Fibroblast of lung (primary cell): Measurements from ENCODE around the gene ARHGAP35.

ENCODE experiments used
- CTCF ChIP-seq, 2 donors: IDR thresholded peaks in 1 of 2; conservative IDR thresholded peaks in 1 of 2; 1 replicate in 1 of 2; 2 replicates in 1 of 2; pipeline ENCODE4 v1.5.1; 2011 to 2012; ENCODE audit warnings: low read length in 2 of 2, control low read depth in 1 of 2, inconsistent platforms in 1 of 2, low read depth in 1 of 2, mild to moderate bottlenecking in 1 of 2
- EZH2 ChIP-seq: IDR thresholded peaks from 2 replicates; pipeline ENCODE4 v1.5.1; 2012; ENCODE audit warnings: low read length, control low read depth, mild to moderate bottlenecking; ENCODE audit errors: missing control alignments

GRCh38 chr19:46862974-46863632 lies 2.3 kb downstream of the ARHGAP35 start:
- TF ChIP-seq CTCF (conservative IDR thresholded peaks at IDR 0.05 in 1 of 2, IDR thresholded peaks at IDR 0.05 in 1 of 2; ENCODE audit: low read depth in 1 of 2, low read length in 2 of 2) (no peak), EZH2 (no peak)
